HEK293 (cell line): ENCODE measurements around the gene BHLHE41.
A peak's percentile ranks its signal among the peaks of the same experiment; 100 is the strongest.

Experiments used
- GLI2 ChIP-seq: fragments of 450-650 bp; formaldehyde crosslinking; IDR thresholded peaks from 2 replicates; pipeline ENCODE4; 2017; ENCODE audit warnings: missing biosample characterization, missing genetic modification characterization, low read depth, borderline replicate concordance
- HOXD13 ChIP-seq: sonication (generic); formaldehyde crosslinking; IDR thresholded peaks from 2 replicates; pipeline ENCODE4 v1.8.0; 2022; ENCODE audit warnings: missing genetic modification reagents, borderline replicate concordance
- KLF10 ChIP-seq: fragments of 450-650 bp; IDR thresholded peaks from 2 replicates; pipeline ENCODE4 v1.5.1; 2018; ENCODE audit warnings: missing biosample characterization, mild to moderate bottlenecking, missing genetic modification characterization
- RBAK ChIP-seq: fragments of 450-650 bp; formaldehyde crosslinking; IDR thresholded peaks from 2 replicates; pipeline ENCODE4 v1.5.1; 2016; ENCODE audit warnings: missing biosample characterization, missing genetic modification characterization
- SCRT2 ChIP-seq: fragments of 450-650 bp; formaldehyde crosslinking; IDR thresholded peaks from 2 replicates; pipeline ENCODE4 v1.5.1; 2016; ENCODE audit warnings: missing biosample characterization, missing genetic modification characterization
- ZBTB48 ChIP-seq: fragments of 450-650 bp; formaldehyde crosslinking; IDR thresholded peaks from 2 replicates; pipeline ENCODE4 v1.5.1; 2016; ENCODE audit warnings: missing biosample characterization, missing genetic modification characterization
- ZFHX2 ChIP-seq: fragments of 450-650 bp; formaldehyde crosslinking; conservative IDR thresholded peaks from 2 replicates; pipeline ENCODE4 v1.5.1; 2016; ENCODE audit warnings: missing biosample characterization, missing genetic modification characterization
- ZNF148 ChIP-seq: fragments of 450-650 bp; formaldehyde crosslinking; IDR thresholded peaks from 2 replicates; pipeline ENCODE4 v1.5.0; 2017; ENCODE audit warnings: missing biosample characterization, missing genetic modification characterization, borderline replicate concordance
- ZNF157 ChIP-seq: fragments of 450-650 bp; formaldehyde crosslinking; IDR thresholded peaks from 2 replicates; pipeline ENCODE4 v1.5.1; 2016; ENCODE audit warnings: missing biosample characterization, missing genetic modification characterization
- ZNF174 ChIP-seq: fragments of 450-650 bp; formaldehyde crosslinking; IDR thresholded peaks from 2 replicates; pipeline ENCODE4 v1.5.0; 2017; ENCODE audit warnings: missing biosample characterization, mild to moderate bottlenecking, missing genetic modification characterization
- ZNF239 ChIP-seq: fragments of 450-650 bp; formaldehyde crosslinking; IDR thresholded peaks from 2 replicates; pipeline ENCODE4 v1.5.1; 2016; ENCODE audit warnings: missing biosample characterization, missing genetic modification characterization
- ZNF292 ChIP-seq: fragments of 450-650 bp; formaldehyde crosslinking; IDR thresholded peaks from 2 replicates; pipeline ENCODE4 v1.5.1; 2016; ENCODE audit warnings: low read depth, missing biosample characterization, missing genetic modification characterization, borderline replicate concordance
- ZNF311 ChIP-seq: fragments of 450-650 bp; formaldehyde crosslinking; IDR thresholded peaks from 2 replicates; pipeline ENCODE4 v1.5.1; 2017; ENCODE audit warnings: missing biosample characterization, missing genetic modification characterization, borderline replicate concordance
- ZNF391 ChIP-seq: fragments of 450-650 bp; formaldehyde crosslinking; IDR thresholded peaks from 2 replicates; pipeline ENCODE4 v1.5.1; 2016; ENCODE audit warnings: low read depth, missing biosample characterization, missing genetic modification characterization, borderline replicate concordance
- ZNF426 ChIP-seq: fragments of 450-650 bp; formaldehyde crosslinking; IDR thresholded peaks from 2 replicates; pipeline ENCODE4 v1.5.1; 2017; ENCODE audit warnings: missing biosample characterization, missing genetic modification characterization, mild to moderate bottlenecking, inconsistent platforms, moderate library complexity
- ZNF433 ChIP-seq: fragments of 450-650 bp; formaldehyde crosslinking; IDR thresholded peaks from 2 replicates; pipeline ENCODE4 v1.5.1; 2016; ENCODE audit warnings: missing biosample characterization, missing genetic modification characterization, low read depth
- ZNF513 ChIP-seq: fragments of 450-650 bp; IDR thresholded peaks from 2 replicates; pipeline ENCODE4 v1.5.1; 2018; ENCODE audit warnings: missing biosample characterization, missing genetic modification characterization
- ZNF530 ChIP-seq: fragments of 450-650 bp; formaldehyde crosslinking; IDR thresholded peaks from 2 replicates; pipeline ENCODE4 v1.5.1; 2016; ENCODE audit warnings: low read depth, missing biosample characterization, missing genetic modification characterization
- ZNF549 ChIP-seq: fragments of 450-650 bp; IDR thresholded peaks from 2 replicates; pipeline ENCODE4 v1.5.1; 2018; ENCODE audit warnings: missing biosample characterization, missing genetic modification characterization, mild to moderate bottlenecking, inconsistent platforms, moderate library complexity
- ZNF555 ChIP-seq: fragments of 450-650 bp; formaldehyde crosslinking; conservative IDR thresholded peaks from 2 replicates; pipeline ENCODE4 v1.5.1; 2017; ENCODE audit warnings: missing biosample characterization, mild to moderate bottlenecking, missing genetic modification characterization, inconsistent platforms
- ZNF623 ChIP-seq: fragments of 450-650 bp; formaldehyde crosslinking; IDR thresholded peaks from 2 replicates; pipeline ENCODE4 v1.5.1; 2016; ENCODE audit warnings: missing biosample characterization, missing genetic modification characterization
- ZNF629 ChIP-seq: fragments of 450-650 bp; formaldehyde crosslinking; IDR thresholded peaks from 2 replicates; pipeline ENCODE4 v1.5.1; 2017; ENCODE audit warnings: missing biosample characterization, missing genetic modification characterization
- ZNF747 ChIP-seq: fragments of 450-650 bp; formaldehyde crosslinking; IDR thresholded peaks from 2 replicates; pipeline ENCODE4 v1.5.1; 2016; ENCODE audit warnings: missing biosample characterization, missing genetic modification characterization
- ZNF785 ChIP-seq: fragments of 450-650 bp; formaldehyde crosslinking; IDR thresholded peaks from 2 replicates; pipeline ENCODE4 v1.5.1; 2016; ENCODE audit warnings: missing biosample characterization, missing genetic modification characterization
- ZSCAN30 ChIP-seq: fragments of 450-650 bp; IDR thresholded peaks from 2 replicates; pipeline ENCODE4 v1.5.1; 2018; ENCODE audit warnings: missing biosample characterization, mild to moderate bottlenecking, missing genetic modification characterization, moderate library complexity
- ZSCAN5A ChIP-seq: fragments of 450-650 bp; formaldehyde crosslinking; IDR thresholded peaks from 2 replicates; pipeline ENCODE4 v1.5.1; 2016; ENCODE audit warnings: missing biosample characterization, missing genetic modification characterization
- TF ChIP-seq, protein P1 (sequence below): IDR thresholded peaks from 2 replicates; pipeline ENCODE4 v1.6.1; 2011; ENCODE audit warnings: mild to moderate bottlenecking, low read depth, low read length, borderline replicate concordance
- TF ChIP-seq, protein P2 (sequence below): fragments of 450-650 bp; formaldehyde crosslinking; IDR thresholded peaks from 2 replicates; pipeline ENCODE4 v1.5.1; 2017; ENCODE audit warnings: missing biosample characterization, missing genetic modification characterization

BHLHE41 gene

GRCh38 chr12:26124446-26125399 is at the start of gene BHLHE41 (continued):
- no peak for TF ChIP-seq ZNF239 (tag by site-specific recombination)
- TF ChIP-seq ZBTB48 (tag by site-specific recombination), result no peak; the same call in 1 of the 2 replicates
- no peak for TF ChIP-seq ZNF433 (tag by site-specific recombination)
- 0 out of 2 replicates have a peak, but pooled peaks have one; percentile 36 for TF ChIP-seq ZSCAN5A
- TF ChIP-seq ZNF391 (tag by site-specific recombination), result peak; percentile 55; the same call in 1 of the 2 replicates
- no peak for TF ChIP-seq ZNF549 (tag by site-specific recombination)
- TF ChIP-seq ZNF623 (tag by site-specific recombination), result no peak
- TF ChIP-seq ZNF292, result no peak
- TF ChIP-seq, protein P1, sequence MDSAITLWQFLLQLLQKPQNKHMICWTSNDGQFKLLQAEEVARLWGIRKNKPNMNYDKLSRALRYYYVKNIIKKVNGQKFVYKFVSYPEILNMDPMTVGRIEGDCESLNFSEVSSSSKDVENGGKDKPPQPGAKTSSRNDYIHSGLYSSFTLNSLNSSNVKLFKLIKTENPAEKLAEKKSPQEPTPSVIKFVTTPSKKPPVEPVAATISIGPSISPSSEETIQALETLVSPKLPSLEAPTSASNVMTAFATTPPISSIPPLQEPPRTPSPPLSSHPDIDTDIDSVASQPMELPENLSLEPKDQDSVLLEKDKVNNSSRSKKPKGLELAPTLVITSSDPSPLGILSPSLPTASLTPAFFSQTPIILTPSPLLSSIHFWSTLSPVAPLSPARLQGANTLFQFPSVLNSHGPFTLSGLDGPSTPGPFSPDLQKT, result no peak
- no peak for TF ChIP-seq ZNF311 (tag by site-specific recombination)
- TF ChIP-seq ZNF785 (tag by site-specific recombination), result no peak
- no peak for TF ChIP-seq HOXD13 (CRISPR knock-in tag)
- TF ChIP-seq KLF10 (tag by site-specific recombination), result no peak
- TF ChIP-seq GLI2 (tag by site-specific recombination), result no peak
- no peak for TF ChIP-seq ZNF513 (tag by site-specific recombination)
- TF ChIP-seq ZNF157, result no peak
- no peak for TF ChIP-seq ZNF148 (tag by site-specific recombination)
- no peak for TF ChIP-seq ZNF555 (tag by site-specific recombination)
- TF ChIP-seq RBAK (tag by site-specific recombination), result no peak
- no peak for TF ChIP-seq ZNF426
- no peak for TF ChIP-seq ZNF747
- TF ChIP-seq ZFHX2, result peak; percentile 75
- TF ChIP-seq SCRT2 (tag by site-specific recombination), result no peak
- TF ChIP-seq ZNF629, result 0 out of 2 replicates have a peak, but pooled peaks have one; percentile 14
- no peak for TF ChIP-seq ZNF530 (tag by site-specific recombination)
- TF ChIP-seq ZSCAN30, result peak; percentile 65; the same call in 1 of the 2 replicates
- TF ChIP-seq ZNF174, result no peak
- TF ChIP-seq, protein P2, sequence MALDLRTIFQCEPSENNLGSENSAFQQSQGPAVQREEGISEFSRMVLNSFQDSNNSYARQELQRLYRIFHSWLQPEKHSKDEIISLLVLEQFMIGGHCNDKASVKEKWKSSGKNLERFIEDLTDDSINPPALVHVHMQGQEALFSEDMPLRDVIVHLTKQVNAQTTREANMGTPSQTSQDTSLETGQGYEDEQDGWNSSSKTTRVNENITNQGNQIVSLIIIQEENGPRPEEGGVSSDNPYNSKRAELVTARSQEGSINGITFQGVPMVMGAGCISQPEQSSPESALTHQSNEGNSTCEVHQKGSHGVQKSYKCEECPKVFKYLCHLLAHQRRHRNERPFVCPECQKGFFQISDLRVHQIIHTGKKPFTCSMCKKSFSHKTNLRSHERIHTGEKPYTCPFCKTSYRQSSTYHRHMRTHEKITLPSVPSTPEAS (tag by site-specific recombination), result peak; percentile 96
